Coronary artery (tissue), 2 donors: ENCODE results near the gene FHIT.

Experiments used
- DNase-seq: peaks from one replicate; pipeline ENCODE4 v3.0.0-alpha.2; 2017; ENCODE audit warnings: low spot score
- H3K27ac ChIP-seq, 2 donors: fragments of 200-600 bp; sonication (generic); one replicate each; pipeline ENCODE4 v1.5.1; 2016 to 2019
- H3K4me3 ChIP-seq: fragments of 200-600 bp; sonication (generic); 2 replicates; pipeline ENCODE4 v1.5.1; 2016; ENCODE audit warnings: mild to moderate bottlenecking, moderate library complexity
- CTCF ChIP-seq: fragments of 200-600 bp; sonication (generic); IDR thresholded peaks from one replicate; pipeline ENCODE4 v1.5.1; 2019; ENCODE audit warnings: antibody characterized with exemption

FHIT gene

GRCh38 chr3:59734061-59734460, 1517.2 kb downstream of the FHIT start:
- H3K4me3 ChIP-seq, result no peak overlapping the region
- TF ChIP-seq CTCF, result no peak
- DNase-seq, result no peak

GRCh38 chr3:59733041-59733809, 1518.0 kb downstream of the FHIT start:
- no peak overlapping the region for H3K4me3 ChIP-seq
- DNase-seq, result no peak
- H3K27ac ChIP-seq, result no peak overlapping the region
- no peak for TF ChIP-seq CTCF

More at GRCh38 chr3:59734061-59734460, 1517.2 kb downstream of the FHIT start:
- H3K27ac ChIP-seq, result no peak overlapping the region

- no peak for DNase-seq
- TF ChIP-seq CTCF, result no peak
- no peak overlapping the region for H3K27ac ChIP-seq
- H3K4me3 ChIP-seq, result no peak overlapping the region
Measured at GRCh38 chr3:59731943-59732342, 1519.3 kb downstream of the FHIT start.

GRCh38 chr3:59730591-59730990, 1520.7 kb downstream of the FHIT start:
- Histone ChIP-seq H3K27ac (no peak overlapping the region), H3K4me3 (no peak overlapping the region)
- TF ChIP-seq CTCF, result no peak
- no peak for DNase-seq

- no peak for TF ChIP-seq CTCF
- Histone ChIP-seq H3K4me3 (no peak overlapping the region), H3K27ac (no peak overlapping the region)
- DNase-seq, result no peak
Measured at GRCh38 chr3:59728587-59728908, 1522.7 kb downstream of the FHIT start.

- no peak overlapping the region for H3K4me3 ChIP-seq
- TF ChIP-seq CTCF, result no peak
- no peak overlapping the region for H3K27ac ChIP-seq
- no peak for DNase-seq
Measured at GRCh38 chr3:59727902-59728586, 1523.2 kb downstream of the FHIT start.

GRCh38 chr3:59726279-59726678, 1525.0 kb downstream of the FHIT start:
- no peak overlapping the region for H3K4me3 ChIP-seq
- no peak overlapping the region for H3K27ac ChIP-seq
- TF ChIP-seq CTCF, result no peak

More at GRCh38 chr3:59726279-59726678, 1525.0 kb downstream of the FHIT start:
- no peak for DNase-seq
